Progenitor cell of endocrine pancreas (in vitro differentiated cells): Measurements from ENCODE around the gene GNPAT. TPM values are rescaled to one million over a fixed set of nuclear protein-coding genes. Genes with fewer than 3 reads are reported as not detected.

ENCODE experiments used
- DNase-seq: peaks from one replicate; pipeline ENCODE4 v3.0.0; 2021; ENCODE audit warnings: low spot score; ENCODE audit not compliant: unreplicated experiment
- H3K27ac Mint-ChIP-seq: 2 replicates; pipeline ENCODE4 v1.8.0; 2021; ENCODE audit warnings: mild to moderate bottlenecking, moderate library complexity, mixed read lengths
- H3K27me3 Mint-ChIP-seq: 2 replicates; pipeline ENCODE4 v1.8.0; 2021; ENCODE audit warnings: mixed read lengths
- H3K36me3 Mint-ChIP-seq: 2 replicates; pipeline ENCODE4 v1.8.0; 2022; ENCODE audit warnings: mixed read lengths; ENCODE audit not compliant: insufficient read depth
- H3K4me1 Mint-ChIP-seq: 2 replicates; pipeline ENCODE4 v1.8.0; 2021; ENCODE audit warnings: low read depth, mixed read lengths
- H3K4me3 Mint-ChIP-seq: 2 replicates; pipeline ENCODE4 v1.8.0; 2021; ENCODE audit warnings: low read depth, mild to moderate bottlenecking, moderate library complexity, mixed read lengths
- H3K9me3 Mint-ChIP-seq: 2 replicates; pipeline ENCODE4 v1.8.0; 2021; ENCODE audit warnings: low read depth, mixed read lengths
- CTCF ChIP-seq: fragments of 200-600 bp; sonication (generic); IDR thresholded peaks from one replicate; pipeline ENCODE4 v1.5.0; 2021; ENCODE audit warnings: antibody characterized with exemption, mild to moderate bottlenecking; ENCODE audit not compliant: unreplicated experiment
- total RNA-seq: library from RNA; stranded (reverse); gene quantifications from 2 replicates; pipeline ENCODE4 v1.2.1, GENCODE V29; 2021

The GNPAT gene
- total RNA-seq, 1 donor from 2014 or later = 70.2 TPM

GRCh38 chr1:231238298-231238697 is 2.7 kb upstream of the GNPAT start:
- no peak for DNase-seq
- Mint-ChIP-seq H3K27ac (peak overlapping the region; percentile 78), H3K4me1 (peaks cover 68% of the 10 kb centered on the region), H3K36me3 (peaks cover 22% of the 10 kb centered on the region), H3K27me3 (no peaks in the 10 kb centered on the region), H3K9me3 (no peaks in the 10 kb centered on the region), H3K4me3 (peak overlapping the region; percentile 42)
- TF ChIP-seq CTCF = no peak

GRCh38 chr1:231240531-231240882 is 505 bp upstream of the GNPAT start:
- peak overlapping the region; percentile 94 for H3K27ac Mint-ChIP-seq
- H3K4me3 Mint-ChIP-seq = peak overlapping the region; percentile 96
- H3K36me3 Mint-ChIP-seq = peaks cover 29% of the 10 kb centered on the region
- no peak for TF ChIP-seq CTCF
- peaks cover 60% of the 10 kb centered on the region for H3K4me1 Mint-ChIP-seq
- no peak for DNase-seq
- H3K9me3 Mint-ChIP-seq = no peaks in the 10 kb centered on the region
- H3K27me3 Mint-ChIP-seq = no peaks in the 10 kb centered on the region

GRCh38 chr1:231241750-231242149 is 738 bp downstream of the GNPAT start:
- Mint-ChIP-seq H3K4me3 (peak overlapping the region; percentile 96), H3K4me1 (peaks cover 58% of the 10 kb centered on the region), H3K27me3 (no peaks in the 10 kb centered on the region), H3K27ac (peak overlapping the region; percentile 94), H3K36me3 (peaks cover 22% of the 10 kb centered on the region), H3K9me3 (no peaks in the 10 kb centered on the region)
- no peak for DNase-seq
- TF ChIP-seq CTCF = no peak

- H3K4me1 Mint-ChIP-seq = peaks cover 51% of the 10 kb centered on the region
- no peak overlapping the region for H3K27ac Mint-ChIP-seq
- H3K9me3 Mint-ChIP-seq = no peaks in the 10 kb centered on the region
- peaks cover 20% of the 10 kb centered on the region for H3K36me3 Mint-ChIP-seq
- TF ChIP-seq CTCF = no peak
- DNase-seq = no peak
- H3K4me3 Mint-ChIP-seq = peak overlapping the region; percentile 96
- no peaks in the 10 kb centered on the region for H3K27me3 Mint-ChIP-seq
Observed at GRCh38 chr1:231242516-231243198, 1.6 kb downstream of the GNPAT start.

- no peaks in the 10 kb centered on the region for H3K27me3 Mint-ChIP-seq
- no peaks in the 10 kb centered on the region for H3K9me3 Mint-ChIP-seq
- DNase-seq = no peak
- H3K27ac Mint-ChIP-seq = no peak overlapping the region
- H3K4me1 Mint-ChIP-seq = peaks cover 9% of the 10 kb centered on the region
- H3K4me3 Mint-ChIP-seq = no peak overlapping the region
- H3K36me3 Mint-ChIP-seq = peaks cover 22% of the 10 kb centered on the region
- no peak for TF ChIP-seq CTCF
Observed at GRCh38 chr1:231248778-231249177, 7.8 kb downstream of the GNPAT start.
